CD14-positive monocyte (primary cell): Measurements from ENCODE around the gene BACH2. TPM values are rescaled to one million over a fixed set of nuclear protein-coding genes. Genes with fewer than 3 reads are reported as not detected.

Experiments
- DNase-seq, 3 donors: peaks; one replicate each; pipeline ENCODE4 v3.0.0-alpha.2; 2011 to 2022
- H2AFZ ChIP-seq: 2 replicates; pipeline ENCODE4 v1.6.0; 2012; ENCODE audit warnings: mild to moderate bottlenecking, low read depth, low read length, inconsistent platforms; ENCODE audit not compliant: insufficient read depth, poor library complexity, severe bottlenecking
- H3K27ac ChIP-seq, 2 donors: 1 replicate in 1 of 2; 2 replicates in 1 of 2; pipeline ENCODE4 v1.5.1; 2012 to 2013; ENCODE audit warnings: low read length in 2 of 2, control low read depth in 1 of 2, inconsistent platforms in 1 of 2, low read depth in 1 of 2, mild to moderate bottlenecking in 1 of 2
- H3K27me3 ChIP-seq, 2 donors: one replicate each; pipeline versions ENCODE4 v1.6.0 to v1.6.1; 2011 to 2013; ENCODE audit warnings: low read length in 2 of 2; ENCODE audit not compliant: control insufficient read depth in 2 of 2, insufficient read depth in 2 of 2
- H3K36me3 ChIP-seq, 2 donors: replicated peaks in 1 of 2; 1 replicate in 1 of 2; 2 replicates in 1 of 2; pipeline versions ENCODE4 v1.5.1 to v1.6.1; 2012 to 2013; ENCODE audit warnings: low read length in 2 of 2, control low read depth in 1 of 2, inconsistent platforms in 1 of 2, mild to moderate bottlenecking in 1 of 2; ENCODE audit not compliant: insufficient read depth in 2 of 2, control insufficient read depth in 1 of 2
- H3K4me1 ChIP-seq, 2 donors: 1 replicate in 1 of 2; 2 replicates in 1 of 2; pipeline versions ENCODE4 v1.5.1 to v1.6.1; 2012 to 2013; ENCODE audit warnings: low read length in 2 of 2, control low read depth in 1 of 2, inconsistent platforms in 1 of 2, mild to moderate bottlenecking in 1 of 2, moderate library complexity in 1 of 2; ENCODE audit not compliant: insufficient read depth in 2 of 2, control insufficient read depth in 1 of 2
- H3K4me2 ChIP-seq: replicated peaks from 2 replicates; pipeline ENCODE3; 2012; ENCODE audit warnings: low read length, moderate library complexity, mild to moderate bottlenecking; ENCODE audit not compliant: poor library complexity, severe bottlenecking; ENCODE audit errors: extremely low read depth
- H3K4me3 ChIP-seq, 3 experiments: fragments of 200-600 bp in 1 of 3; sonication (generic) in 1 of 3; replicated peaks in 1 of 3; 1 replicate in 2 of 3; 2 replicates in 1 of 3; pipeline ENCODE4 v1.5.1; 2011 to 2013; ENCODE audit warnings: low read length in 3 of 3, mild to moderate bottlenecking in 3 of 3, control low read depth in 2 of 3, low read depth in 2 of 3, inconsistent platforms in 1 of 3, moderate library complexity in 1 of 3
- H3K79me2 ChIP-seq: 2 replicates; pipeline ENCODE4 v1.6.0; 2012; ENCODE audit warnings: mild to moderate bottlenecking, control low read depth, inconsistent platforms, low read length, moderate library complexity; ENCODE audit not compliant: insufficient read depth
- H3K9ac ChIP-seq: 2 replicates; pipeline ENCODE4 v1.6.0; 2017; ENCODE audit warnings: low read length, mild to moderate bottlenecking; ENCODE audit not compliant: insufficient read depth, poor library complexity, severe bottlenecking
- H3K9me3 ChIP-seq, 2 donors: replicated peaks in 1 of 2; 1 replicate in 1 of 2; 2 replicates in 1 of 2; pipeline versions ENCODE4 v1.5.1 to v1.6.1; 2012 to 2013; ENCODE audit warnings: low read length in 2 of 2, control low read depth in 1 of 2; ENCODE audit not compliant: control insufficient read depth in 1 of 2, insufficient read depth in 1 of 2
- H4K20me1 ChIP-seq: 2 replicates; pipeline ENCODE4 v1.6.0; 2012; ENCODE audit warnings: mild to moderate bottlenecking, low read length, control low read depth, moderate library complexity; ENCODE audit not compliant: insufficient read depth
- H3K27ac Mint-ChIP-seq, 7 donors: one replicate each; pipeline ENCODE4 v1.8.0; 2020; ENCODE audit warnings: mild to moderate bottlenecking in 7 of 7, mixed read lengths in 7 of 7, moderate library complexity in 6 of 7, inconsistent platforms in 2 of 7
- H3K27me3 Mint-ChIP-seq, 3 donors: one replicate each; pipeline ENCODE4 v1.8.0; 2021 to 2022; ENCODE audit warnings: low read depth in 3 of 3, mild to moderate bottlenecking in 3 of 3, mixed read lengths in 3 of 3, moderate library complexity in 3 of 3, inconsistent platforms in 1 of 3
- H3K36me3 Mint-ChIP-seq, 2 donors: one replicate each; pipeline ENCODE4 v1.8.0; 2020; ENCODE audit warnings: mixed read lengths in 2 of 2, inconsistent platforms in 1 of 2, mild to moderate bottlenecking in 1 of 2
- H3K4me1 Mint-ChIP-seq: one replicate; pipeline ENCODE4 v1.8.0; 2020; ENCODE audit warnings: mild to moderate bottlenecking, mixed read lengths
- H3K4me3 Mint-ChIP-seq, 2 donors: one replicate each; pipeline ENCODE4 v1.8.0; 2020; ENCODE audit warnings: mild to moderate bottlenecking in 2 of 2, mixed read lengths in 2 of 2, moderate library complexity in 1 of 2
- H3K9me3 Mint-ChIP-seq, 7 donors: one replicate each; pipeline ENCODE4 v1.8.0; 2020 to 2022; ENCODE audit warnings: mixed read lengths in 7 of 7, mild to moderate bottlenecking in 6 of 7, moderate library complexity in 6 of 7, inconsistent platforms in 2 of 7
- CTCF ChIP-seq: fragments of 200-600 bp; IDR thresholded peaks from one replicate; pipeline ENCODE4 v1.8.0; 2022; ENCODE audit warnings: antibody characterized with exemption, mild to moderate bottlenecking
- WGBS: methylation state at CpG from one replicate; pipeline ENCODE4 v1.1.5; 2013; ENCODE audit warnings: missing lambda C conversion rate; ENCODE audit not compliant: insufficient coverage; 5-methylcytosine and 5-hydroxymethylcytosine counted together
- intact Hi-C, 2 donors: fragments of 100-400 bp; cut with micrococcal nuclease; formaldehyde crosslinking; loops; one replicate each; pipeline versions ENCODE4 v1.15.0 to v1.15.1; 2023
- polyA plus RNA-seq, 3 donors: library from polyadenylated mRNA; depleted of rRNA in 1 of 3; unstranded in 2 of 3; stranded (reverse) in 1 of 3; fragments of 300-500 nt in 2 of 3; fragments of >200 nt in 1 of 3; fragmentation: Illumina TruSeq in 2 of 3; gene quantifications; 1 replicate in 2 of 3; 2 replicates in 1 of 3; pipeline ENCODE4 v1.2.3, GENCODE V29; 2012 to 2021

The BACH2 gene
- polyA plus RNA-seq, 3 donors = 0.04 to 0.09 (median 0.05) TPM

DNA sequence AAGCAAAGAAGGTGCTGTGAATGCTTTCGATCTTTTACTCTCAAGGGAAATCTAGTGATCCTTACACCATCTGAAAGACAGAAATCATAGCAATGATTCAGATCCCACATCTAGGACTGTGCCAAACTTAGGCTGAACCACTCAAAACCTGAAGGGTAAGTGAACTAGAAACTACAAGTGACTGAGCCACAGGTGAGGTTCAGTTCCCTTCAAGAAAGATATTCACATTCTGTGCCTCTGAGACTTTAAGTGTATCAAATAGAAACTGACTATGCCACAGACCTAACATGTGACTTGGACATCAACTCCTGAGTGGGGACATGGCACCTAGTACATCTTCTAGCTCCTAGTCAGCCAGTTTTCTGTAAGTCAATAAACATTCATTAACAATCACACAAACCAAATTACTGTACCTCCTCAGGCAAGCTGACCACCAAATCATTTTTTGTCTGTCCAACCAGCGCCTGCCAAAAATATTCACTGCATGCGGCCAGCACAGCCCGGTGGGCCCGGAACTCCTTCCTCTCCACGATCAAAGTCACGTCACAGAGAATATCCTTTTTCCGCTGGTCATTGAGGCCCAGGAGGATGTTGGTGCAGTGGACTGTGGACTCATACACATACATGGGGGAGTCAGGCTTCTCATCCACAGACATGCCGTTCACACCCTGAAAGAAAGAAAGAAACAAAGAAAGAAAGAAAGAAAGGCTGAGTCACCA, 288.3 kb downstream of the BACH2 start:
- no peak overlapping the region for H2AFZ ChIP-seq

More for the DNA sequence above, 288.3 kb downstream of the BACH2 start:
- Histone ChIP-seq H3K9ac (no peak overlapping the region), H3K4me2 (no peak overlapping the region), H3K36me3 (no peaks in the 10 kb centered on the region), H3K4me3 (no peak overlapping the region), H4K20me1 (no peaks in the 10 kb centered on the region), H3K27me3 (no peaks in the 10 kb centered on the region), H3K27ac (no peak overlapping the region), H3K4me1 (no peaks in the 10 kb centered on the region), H3K9me3 (peaks cover 0 to 5% of the 10 kb centered on the region in 2 donors), H3K79me2 (no peaks in the 10 kb centered on the region)
- no peak for TF ChIP-seq CTCF
- no peak for DNase-seq
- Mint-ChIP-seq H3K27ac (no peak overlapping the region), H3K4me3 (no peak overlapping the region), H3K4me1 (peaks cover 7% of the 10 kb centered on the region), H3K27me3 (peaks cover 0 to 1% (median 0%) of the 10 kb centered on the region in 3 donors), H3K9me3 (peaks cover 0 to 13% (median 1%) of the 10 kb centered on the region in 7 donors), H3K36me3 (no peaks in the 10 kb centered on the region)
- intact Hi-C loops = no loop called here
- 100% methylated on average over 4 of the region's 9 CpGs for WGBS
